Panc1 (cell line): ENCODE data around the gene LYRM9. TPM values are rescaled to one million over a fixed set of nuclear protein-coding genes. Genes with fewer than 3 reads are reported as not detected.

Experiments used
- ATAC-seq: fragments of 200-7000 bp; cut with Tn5 transposase; 2 replicates; pipeline ENCODE4 v1.9.1; 2020; ENCODE audit warnings: mild to moderate bottlenecking, moderate library complexity
- BruUV-seq: library from RNA; stranded (reverse); fragments of 400-500 nt; replicated peaks from 2 replicates; lab custom pipeline; 2021; lab: Mats Ljungman, UMichigan
- CTCF ChIA-PET: fragments of 300-600 bp; sonication (Branson Sonifier 250); formaldehyde crosslinking; loops from one replicate; lab custom pipeline; 2022; ENCODE audit warnings: antibody characterized with exemption; lab: Charles Lee
- POLR2A ChIA-PET: fragments of 300-600 bp; sonication (Branson Sonifier 250); formaldehyde crosslinking; loops from one replicate; lab custom pipeline; 2022; ENCODE audit warnings: antibody characterized with exemption; lab: Charles Lee
- DNase-seq: peaks from one replicate; pipeline ENCODE4 v3.0.0-alpha.2; 2010; ENCODE audit warnings: low read depth, low spot score
- H3K27ac ChIP-seq: 2 replicates; pipeline ENCODE4 v1.5.1; 2011; ENCODE audit warnings: mild to moderate bottlenecking, low read length, inconsistent platforms
- H3K27me3 ChIP-seq: fragments of 200-500 bp; sonication (Bioruptor generic); 2 replicates; pipeline ENCODE4 v1.6.0; 2014; ENCODE audit warnings: low read length, inconsistent platforms; ENCODE audit not compliant: control insufficient read depth, insufficient read depth
- H3K36me3 ChIP-seq: fragments of 200-500 bp; sonication (Bioruptor generic); 2 replicates; pipeline ENCODE4 v1.5.1; 2014; ENCODE audit warnings: inconsistent platforms, mild to moderate bottlenecking, low read length, moderate library complexity; ENCODE audit not compliant: control insufficient read depth, insufficient read depth
- H3K4me1 ChIP-seq: 2 replicates; pipeline ENCODE4 v1.5.1; 2011; ENCODE audit warnings: inconsistent platforms, mild to moderate bottlenecking, low read length, moderate library complexity; ENCODE audit not compliant: control insufficient read depth, insufficient read depth
- H3K4me3 ChIP-seq, 2 experiments: 2 replicates each; pipeline ENCODE4 v1.5.1; 2011 to 2012; ENCODE audit warnings: low read depth in 2 of 2, low read length in 2 of 2, mild to moderate bottlenecking in 2 of 2, inconsistent platforms in 1 of 2, moderate library complexity in 1 of 2
- H3K9me3 ChIP-seq: fragments of 200-500 bp; sonication (Bioruptor generic); 2 replicates; pipeline ENCODE4 v1.5.1; 2014; ENCODE audit warnings: low read depth, mild to moderate bottlenecking, inconsistent platforms, low read length, moderate library complexity; ENCODE audit not compliant: control insufficient read depth, insufficient read depth
- POLR2AphosphoS5 ChIP-seq: IDR thresholded peaks from 2 replicates; pipeline ENCODE4 v1.6.1; 2012; ENCODE audit warnings: mild to moderate bottlenecking, low read depth, low read length, moderate library complexity
- SIN3A ChIP-seq: IDR thresholded peaks from 2 replicates; pipeline ENCODE4 v1.6.1; 2012; ENCODE audit warnings: low read depth, mild to moderate bottlenecking, low read length, moderate library complexity, borderline replicate concordance; ENCODE audit not compliant: insufficient read depth
- TCF7L2 ChIP-seq: IDR thresholded peaks from 2 replicates; pipeline ENCODE4 v1.6.1; 2011; ENCODE audit warnings: mild to moderate bottlenecking, low read depth, low read length, inconsistent platforms
- in situ Hi-C: cut with HindIII; loops from 2 replicates; pipeline ENCODE4 v1.10.0; 2016; ENCODE audit warnings: low sequenced_read_pairs, low pct_unique_long_range_greater_than_20kb
- intact Hi-C: fragments of 100-400 bp; cut with micrococcal nuclease; formaldehyde crosslinking; loops from one replicate; pipeline ENCODE4 v1.10.0; 2022; ENCODE audit not compliant: unreplicated experiment
- total RNA-seq: library from RNA; stranded (reverse); gene quantifications from one replicate; pipeline ENCODE4 v1.2.1, GENCODE V29; 2021; ENCODE audit not compliant: unreplicated experiment
- TF ChIP-seq, protein P1 (sequence below), 2 experiments: IDR thresholded peaks; 2 replicates each; pipeline ENCODE4 v1.6.1; 2011 to 2012; ENCODE audit warnings: low read depth in 2 of 2, control low read depth in 1 of 2, low read length in 1 of 2, mild to moderate bottlenecking in 1 of 2, moderate library complexity in 1 of 2; ENCODE audit not compliant: insufficient read depth in 1 of 2
- TF ChIP-seq, protein P2 (sequence below): fragments of 450-650 bp; IDR thresholded peaks from 2 replicates; pipeline ENCODE4 v1.5.1; 2017; ENCODE audit warnings: mild to moderate bottlenecking

Gene LYRM9
- total RNA-seq, 1 experiment from 2014 or later, result 1.6 TPM

DNA sequence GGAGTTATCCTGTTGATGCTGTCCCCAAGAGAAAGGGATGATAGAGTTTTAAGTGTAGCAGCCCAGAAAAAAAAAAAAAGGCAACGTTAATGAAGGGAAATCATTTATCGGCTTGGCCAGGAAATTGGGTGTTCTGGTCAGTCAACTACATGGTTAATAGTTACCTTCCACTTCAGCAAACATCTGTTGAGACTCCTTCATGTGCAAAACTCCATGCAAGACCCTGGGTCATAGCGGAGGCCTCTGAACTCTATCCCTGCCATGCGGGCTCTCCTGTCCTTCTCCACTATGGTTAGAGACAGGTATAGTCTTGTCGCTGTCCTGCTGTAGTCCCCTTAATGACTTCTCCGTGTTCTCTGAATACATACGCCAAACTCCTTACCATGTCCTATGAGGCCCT lies 3.5 kb upstream of the LYRM9 start:
- Histone ChIP-seq H3K9me3 (no peaks in the 10 kb centered on the region), H3K27me3 (peaks cover 13% of the 10 kb centered on the region), H3K4me3 (no peak overlapping the region), H3K36me3 (no peaks in the 10 kb centered on the region), H3K4me1 (peaks cover 12% of the 10 kb centered on the region; the same call in 1 of the 2 replicates), H3K27ac (no peak overlapping the region)
- intact Hi-C loops (no loop called here), in situ Hi-C loops (no loop called here)
- DNase-seq (no peak), ATAC-seq (no peak)
- no TSS peak for BruUV-seq
- ChIA-PET CTCF (no interaction called here), POLR2A (no interaction called here)
- TF ChIP-seq SIN3A (no peak), TCF7L2 (no peak), POLR2AphosphoS5 (no peak)
- TF ChIP-seq, protein P1, sequence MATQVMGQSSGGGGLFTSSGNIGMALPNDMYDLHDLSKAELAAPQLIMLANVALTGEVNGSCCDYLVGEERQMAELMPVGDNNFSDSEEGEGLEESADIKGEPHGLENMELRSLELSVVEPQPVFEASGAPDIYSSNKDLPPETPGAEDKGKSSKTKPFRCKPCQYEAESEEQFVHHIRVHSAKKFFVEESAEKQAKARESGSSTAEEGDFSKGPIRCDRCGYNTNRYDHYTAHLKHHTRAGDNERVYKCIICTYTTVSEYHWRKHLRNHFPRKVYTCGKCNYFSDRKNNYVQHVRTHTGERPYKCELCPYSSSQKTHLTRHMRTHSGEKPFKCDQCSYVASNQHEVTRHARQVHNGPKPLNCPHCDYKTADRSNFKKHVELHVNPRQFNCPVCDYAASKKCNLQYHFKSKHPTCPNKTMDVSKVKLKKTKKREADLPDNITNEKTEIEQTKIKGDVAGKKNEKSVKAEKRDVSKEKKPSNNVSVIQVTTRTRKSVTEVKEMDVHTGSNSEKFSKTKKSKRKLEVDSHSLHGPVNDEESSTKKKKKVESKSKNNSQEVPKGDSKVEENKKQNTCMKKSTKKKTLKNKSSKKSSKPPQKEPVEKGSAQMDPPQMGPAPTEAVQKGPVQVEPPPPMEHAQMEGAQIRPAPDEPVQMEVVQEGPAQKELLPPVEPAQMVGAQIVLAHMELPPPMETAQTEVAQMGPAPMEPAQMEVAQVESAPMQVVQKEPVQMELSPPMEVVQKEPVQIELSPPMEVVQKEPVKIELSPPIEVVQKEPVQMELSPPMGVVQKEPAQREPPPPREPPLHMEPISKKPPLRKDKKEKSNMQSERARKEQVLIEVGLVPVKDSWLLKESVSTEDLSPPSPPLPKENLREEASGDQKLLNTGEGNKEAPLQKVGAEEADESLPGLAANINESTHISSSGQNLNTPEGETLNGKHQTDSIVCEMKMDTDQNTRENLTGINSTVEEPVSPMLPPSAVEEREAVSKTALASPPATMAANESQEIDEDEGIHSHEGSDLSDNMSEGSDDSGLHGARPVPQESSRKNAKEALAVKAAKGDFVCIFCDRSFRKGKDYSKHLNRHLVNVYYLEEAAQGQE (IDR thresholded peaks at IDR 0.05; ENCODE audit: insufficient read depth in 1 of 2, low read depth in 2 of 2, low read length in 1 of 2), result no peak
- TF ChIP-seq, protein P2, sequence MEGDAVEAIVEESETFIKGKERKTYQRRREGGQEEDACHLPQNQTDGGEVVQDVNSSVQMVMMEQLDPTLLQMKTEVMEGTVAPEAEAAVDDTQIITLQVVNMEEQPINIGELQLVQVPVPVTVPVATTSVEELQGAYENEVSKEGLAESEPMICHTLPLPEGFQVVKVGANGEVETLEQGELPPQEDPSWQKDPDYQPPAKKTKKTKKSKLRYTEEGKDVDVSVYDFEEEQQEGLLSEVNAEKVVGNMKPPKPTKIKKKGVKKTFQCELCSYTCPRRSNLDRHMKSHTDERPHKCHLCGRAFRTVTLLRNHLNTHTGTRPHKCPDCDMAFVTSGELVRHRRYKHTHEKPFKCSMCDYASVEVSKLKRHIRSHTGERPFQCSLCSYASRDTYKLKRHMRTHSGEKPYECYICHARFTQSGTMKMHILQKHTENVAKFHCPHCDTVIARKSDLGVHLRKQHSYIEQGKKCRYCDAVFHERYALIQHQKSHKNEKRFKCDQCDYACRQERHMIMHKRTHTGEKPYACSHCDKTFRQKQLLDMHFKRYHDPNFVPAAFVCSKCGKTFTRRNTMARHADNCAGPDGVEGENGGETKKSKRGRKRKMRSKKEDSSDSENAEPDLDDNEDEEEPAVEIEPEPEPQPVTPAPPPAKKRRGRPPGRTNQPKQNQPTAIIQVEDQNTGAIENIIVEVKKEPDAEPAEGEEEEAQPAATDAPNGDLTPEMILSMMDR, result no peak

DNA sequence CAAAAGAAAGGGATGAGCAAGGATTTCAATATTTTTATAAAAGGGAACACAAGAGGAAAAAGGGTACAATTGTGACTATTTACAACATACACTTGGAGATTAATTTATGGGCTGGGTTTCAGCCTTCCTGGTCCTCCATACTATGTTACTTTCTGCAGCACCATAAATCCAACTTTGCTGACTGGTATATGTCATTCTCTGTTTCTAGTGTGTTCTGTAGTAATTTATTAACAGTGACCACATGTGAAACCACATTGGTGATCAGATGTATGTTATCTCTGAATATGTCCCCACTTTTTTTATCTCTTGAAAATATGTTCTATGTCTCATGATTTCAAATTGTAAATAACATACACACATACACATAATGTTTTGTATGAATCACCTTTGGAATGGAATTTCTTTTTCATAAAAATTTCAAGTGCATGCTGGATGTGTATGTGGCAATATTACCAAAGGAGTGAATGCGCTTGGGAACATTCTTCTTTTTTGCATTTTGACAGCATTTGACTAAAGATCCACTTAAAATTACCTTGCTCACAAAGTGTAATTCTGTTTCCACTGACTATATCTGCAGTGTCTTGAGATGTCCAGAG lies 2.9 kb upstream of the LYRM9 start:
- intact Hi-C loops, result no loop called here
- no peaks in the 10 kb centered on the region for H3K9me3 ChIP-seq
- POLR2A ChIA-PET, result interaction anchor here (0.7 kb wide), 1 partner anchor 27 kb away, joined by 3 read pairs; no protein-coding TSS in a partner anchor
- in situ Hi-C loops, result no loop called here
- peaks cover 12% of the 10 kb centered on the region; the same call in 1 of the 2 replicates for H3K4me1 ChIP-seq
- H3K4me3 ChIP-seq, result no peak overlapping the region
- CTCF ChIA-PET, result interaction anchor here (0.5 kb wide), 1 partner anchor 91 kb away, joined by 3 read pairs; no protein-coding TSS in a partner anchor
- ATAC-seq (no peak), DNase-seq (no peak)
- no peaks in the 10 kb centered on the region for H3K36me3 ChIP-seq
- H3K27me3 ChIP-seq, result peaks cover 13% of the 10 kb centered on the region
- no peak for TF ChIP-seq SIN3A
- TF ChIP-seq, protein P2, result no peak
- TF ChIP-seq, protein P1 (IDR thresholded peaks at IDR 0.05; ENCODE audit: insufficient read depth in 1 of 2, low read depth in 2 of 2, low read length in 1 of 2), result no peak
- no peak for TF ChIP-seq TCF7L2
- no peak for TF ChIP-seq POLR2AphosphoS5
- no peak overlapping the region for H3K27ac ChIP-seq
- BruUV-seq, result no TSS peak
